NCI-H1930 (cell line): ENCODE data around the gene SRPK1.

ENCODE experiments used
- DNase-seq, 2 experiments: peaks; one replicate each; lab custom pipeline; 2025; lab: John Stamatoyannopoulos, UW

The SRPK1 gene

DNA sequence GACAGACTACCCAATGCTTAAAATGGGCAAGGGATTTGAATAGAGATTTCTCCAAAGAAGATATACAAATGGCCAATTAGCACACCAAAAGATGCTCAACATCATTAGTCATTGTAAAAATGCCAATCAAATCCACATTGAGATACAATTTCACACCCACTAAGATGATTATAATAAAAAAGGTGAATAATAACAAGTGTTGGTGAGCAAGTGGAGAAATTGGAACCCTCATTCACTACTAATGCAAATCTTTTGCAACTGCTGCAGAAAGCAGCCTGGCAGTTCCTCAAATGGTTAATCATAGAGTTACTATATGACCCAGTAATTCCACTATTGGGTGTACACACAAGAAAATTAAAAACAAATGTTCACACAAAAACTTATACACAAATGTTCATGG, 103.4 kb downstream of the SRPK1 start:
- no peak for DNase-seq

DNA sequence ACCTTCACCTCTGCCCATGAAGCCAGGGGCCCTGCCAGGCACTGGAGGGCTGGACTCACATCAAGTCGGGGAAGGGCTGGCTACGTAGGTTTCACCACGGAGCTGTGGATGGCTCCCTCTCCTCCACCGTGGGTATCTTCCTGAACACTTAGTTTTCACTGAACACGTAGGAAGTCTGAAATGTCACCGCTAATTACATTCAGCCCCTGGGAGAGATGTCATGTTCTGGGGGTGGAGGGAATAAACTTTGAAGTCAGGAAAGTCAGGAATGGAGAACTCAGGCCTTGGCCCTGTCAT, 109.3 kb downstream of the SRPK1 start:
- no peak for DNase-seq

DNA sequence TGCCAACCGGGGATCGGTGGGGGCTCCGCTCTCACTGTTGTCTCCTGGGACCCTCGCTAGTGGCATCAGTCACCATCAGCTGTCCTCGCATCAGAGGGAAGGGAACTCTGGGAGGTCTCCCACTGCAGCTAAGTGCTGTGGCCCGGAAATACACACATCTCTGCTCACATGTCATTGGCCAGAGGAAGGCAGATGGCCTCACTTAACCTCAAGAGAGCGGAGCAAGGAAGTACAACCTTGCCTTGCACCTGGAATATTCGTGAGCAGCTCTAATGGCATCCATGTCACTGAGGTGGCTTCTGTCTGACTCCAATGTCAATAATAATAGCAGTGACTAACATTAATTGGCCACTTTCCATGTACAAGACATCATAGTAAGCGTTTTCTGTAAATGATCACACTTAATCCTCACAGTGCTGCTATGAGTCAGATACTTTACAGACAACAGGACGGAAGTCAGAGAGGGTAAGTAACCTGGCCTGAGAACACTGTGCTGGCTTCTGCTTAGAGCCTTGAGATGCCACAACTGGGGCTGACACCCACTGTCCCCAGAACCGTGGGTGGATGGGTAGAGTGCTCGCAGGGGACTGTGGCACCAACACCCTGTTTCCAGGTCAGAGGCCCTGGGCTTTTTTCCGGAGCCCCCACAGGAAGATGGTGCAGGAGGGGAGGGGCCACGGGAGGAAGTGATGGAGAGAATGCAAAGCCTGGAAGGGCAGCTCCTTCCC, 109.8 kb downstream of the SRPK1 start:
- no peak for DNase-seq

DNA sequence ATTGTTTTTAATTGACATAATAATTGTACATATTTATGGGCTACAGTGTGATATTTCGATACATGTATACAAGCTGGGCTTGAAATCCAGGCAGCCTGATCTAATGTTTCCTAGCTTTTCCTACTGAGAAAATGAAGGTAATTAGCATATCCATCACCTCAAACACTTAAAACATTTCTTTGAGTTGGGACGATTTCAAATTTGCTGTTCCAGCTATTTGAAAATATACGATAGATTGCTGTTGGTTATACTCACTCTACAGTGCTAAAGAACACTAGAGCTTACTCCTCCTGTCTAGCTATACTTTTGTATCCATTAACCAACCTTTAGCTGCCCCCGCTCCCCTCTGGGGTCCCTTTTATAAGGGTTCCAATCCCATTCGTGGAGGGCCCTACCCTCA, 111.1 kb downstream of the SRPK1 start:
- DNase-seq, result no peak

DNA sequence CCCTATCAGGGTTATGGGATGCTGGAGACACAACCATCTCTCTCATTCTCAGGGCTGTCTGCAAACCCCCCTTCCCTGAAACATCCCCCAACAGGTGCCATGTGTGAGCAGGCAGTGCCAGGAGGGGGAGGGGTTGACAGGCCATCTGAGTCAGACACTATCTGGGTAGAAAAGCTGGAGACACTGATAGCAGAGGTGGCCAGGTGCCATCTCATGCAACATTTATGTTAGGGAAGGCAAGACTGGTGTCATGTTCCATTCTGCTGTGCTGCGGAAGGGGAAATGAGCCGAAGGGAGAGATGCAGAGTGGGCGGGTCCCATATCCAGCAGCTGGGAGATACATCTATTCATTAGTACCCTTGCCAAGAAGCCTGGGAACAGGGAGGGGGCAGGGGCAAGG, 112.2 kb downstream of the SRPK1 start:
- DNase-seq, result no peak

DNA sequence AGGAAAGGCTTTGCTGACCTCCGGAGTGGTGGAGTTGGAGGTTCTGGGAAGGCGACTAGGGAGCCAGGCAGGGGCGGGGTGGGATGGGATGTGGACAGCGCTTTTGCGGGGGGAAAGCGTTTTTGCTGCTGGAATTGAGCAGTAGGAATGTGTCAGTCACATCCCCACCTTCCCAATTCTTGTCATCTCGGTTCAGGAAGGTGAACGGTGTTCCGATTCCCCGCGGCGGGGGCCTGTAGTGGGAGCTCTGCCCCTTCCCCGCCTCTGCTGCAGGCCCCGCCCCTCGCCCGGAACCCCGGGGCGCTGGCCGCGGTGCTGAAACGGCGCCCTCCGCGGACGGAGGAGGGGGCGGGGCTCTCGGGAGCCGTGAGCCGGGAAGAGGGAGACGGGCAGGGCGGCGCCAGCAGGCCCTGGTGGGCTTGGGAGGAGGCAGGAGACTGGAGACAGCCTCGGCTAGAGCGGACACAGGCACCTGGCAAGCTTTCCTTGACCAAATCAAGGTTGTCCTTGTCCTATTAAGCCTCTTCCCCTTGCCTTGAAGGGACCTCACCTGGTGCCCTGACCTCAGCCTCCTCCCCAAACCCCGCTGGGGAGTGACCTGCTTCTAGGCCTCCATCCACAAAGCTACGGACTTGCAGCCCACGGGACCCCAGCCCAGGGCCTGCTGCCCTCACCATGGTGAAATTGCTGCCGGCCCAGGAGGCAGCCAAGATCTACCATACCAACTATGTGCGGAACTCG, 115.7 kb downstream of the SRPK1 start, which contains the start of gene LHFPL5:
Gene LHFPL5, plus strand, starts transcription at position 357 of the 741 bp plus-strand sequence. Its CDS starts 319 bp downstream, at position 676.
- peak; percentile 49 to 78 for DNase-seq

DNA sequence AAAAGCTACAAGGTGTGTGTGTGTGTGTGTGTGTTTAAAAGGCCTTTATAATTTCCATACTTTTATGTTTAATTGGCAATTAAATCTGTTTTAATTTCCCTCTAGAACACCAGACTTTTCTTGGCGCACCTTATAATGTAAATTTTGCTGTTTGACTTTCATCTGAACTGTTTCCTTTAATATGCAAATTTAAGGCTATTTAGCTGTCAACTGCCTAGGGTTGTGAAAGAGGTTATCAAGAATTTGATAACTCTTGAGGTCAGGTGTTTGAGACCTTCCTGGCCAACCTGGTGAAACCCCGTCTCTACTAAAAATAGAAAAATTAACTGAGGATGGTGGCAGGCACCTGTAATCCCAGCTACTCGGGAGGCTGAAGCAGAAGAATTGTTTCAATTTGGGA, 119.8 kb downstream of the SRPK1 start:
- DNase-seq, result no peak

DNA sequence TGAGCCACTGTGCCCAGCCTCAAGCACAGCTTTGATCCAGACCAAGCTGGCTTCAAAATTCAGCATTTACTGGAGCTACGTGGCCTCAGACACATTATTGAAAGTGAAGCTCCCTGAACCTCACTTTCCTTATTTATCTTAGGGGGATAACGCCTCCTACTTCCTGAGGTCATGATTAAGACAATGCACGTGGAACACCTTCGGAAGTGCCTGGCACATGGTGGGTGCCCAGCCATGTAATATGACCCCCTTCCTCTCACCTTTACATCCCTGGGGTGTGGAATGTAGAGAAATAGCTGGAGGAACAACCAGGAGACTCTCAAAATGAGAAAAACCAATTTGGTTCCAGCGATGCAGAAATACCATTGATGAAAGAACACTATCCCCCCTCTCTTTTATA, 122.2 kb downstream of the SRPK1 start:
- DNase-seq, result no peak

DNA sequence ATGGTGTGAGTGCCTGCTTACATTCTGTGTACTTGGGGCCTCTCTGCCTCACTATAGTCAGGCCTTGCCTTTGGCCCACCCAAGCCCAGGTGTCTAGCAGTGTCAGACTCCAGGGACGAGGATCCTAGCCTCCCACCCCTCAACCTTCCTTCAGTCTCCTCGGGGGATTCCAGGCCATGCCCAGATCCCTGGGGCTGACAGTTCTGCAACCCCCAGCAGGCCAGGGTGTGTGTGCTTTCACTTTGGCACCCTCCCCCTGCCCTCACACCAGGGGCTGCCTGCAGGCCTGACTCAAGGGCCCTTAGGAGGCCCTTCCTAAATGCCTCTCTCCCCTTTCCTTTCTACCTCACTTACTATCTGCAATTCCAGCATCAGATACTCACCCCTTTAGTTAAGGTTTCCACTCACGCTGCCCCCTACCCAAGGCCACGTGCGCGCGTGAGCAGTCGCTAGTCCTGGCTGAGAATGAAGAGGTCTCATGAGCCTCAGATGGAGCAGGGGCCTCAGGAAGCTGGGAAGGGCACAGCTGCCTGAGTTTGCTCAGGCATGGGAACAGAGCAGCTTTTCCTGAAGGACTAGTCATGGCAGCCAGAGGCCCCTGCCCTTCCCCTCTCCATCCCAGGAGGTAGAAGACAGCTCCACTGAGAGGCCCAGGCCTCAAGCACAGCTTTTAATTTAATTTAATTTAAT, 122.9 kb downstream of the SRPK1 start:
- no peak for DNase-seq

DNA sequence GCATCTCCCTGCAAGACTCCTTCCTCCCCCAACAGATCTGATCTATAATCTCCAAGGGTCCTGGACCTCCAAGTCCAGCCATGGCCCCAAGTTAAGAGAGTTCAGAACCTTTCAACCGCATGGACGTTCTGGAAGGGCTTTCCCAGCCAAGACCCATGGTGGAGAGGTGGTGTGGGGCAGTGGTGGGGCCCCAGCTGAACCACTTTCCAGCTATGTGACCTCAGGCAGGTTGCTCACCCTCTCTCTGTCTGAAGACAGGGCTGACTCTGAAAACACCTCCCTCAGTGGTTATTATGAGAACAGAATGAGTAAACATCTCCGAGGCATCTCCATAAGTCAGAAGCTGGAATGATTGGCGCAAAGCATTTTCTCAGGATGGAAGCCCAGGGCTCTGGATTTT, 124.7 kb downstream of the SRPK1 start:
- DNase-seq, result no peak

DNA sequence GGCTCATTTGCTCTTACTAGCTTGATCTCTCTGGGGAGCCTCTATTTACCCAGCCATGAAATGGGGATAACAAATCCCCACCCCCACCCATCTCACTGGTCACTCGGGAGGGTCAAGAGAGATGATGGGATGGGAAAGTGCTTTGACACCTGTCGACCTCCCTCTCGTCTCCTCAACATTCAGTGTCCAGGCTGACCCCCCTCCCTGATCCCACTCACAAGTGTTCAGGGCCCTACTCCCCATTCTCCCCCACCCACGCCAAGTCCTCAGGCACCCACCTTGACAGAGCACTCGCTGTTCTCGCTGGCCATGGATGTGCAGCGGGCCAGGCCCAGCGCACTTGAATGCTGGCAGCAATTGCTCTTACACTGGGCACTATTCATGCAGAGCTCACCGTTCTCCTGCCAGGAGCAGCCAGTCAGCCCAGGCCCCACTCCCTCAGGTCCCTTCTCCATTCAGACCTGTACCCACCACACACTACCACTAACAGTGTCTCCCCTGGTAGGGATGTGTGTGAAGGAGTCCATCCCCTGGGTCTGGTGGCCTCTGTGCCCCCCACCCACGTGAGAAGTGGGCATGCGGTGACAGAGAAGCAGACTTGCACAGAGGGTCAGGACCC, 125.3 kb downstream of the SRPK1 start:
- DNase-seq, result no peak

DNA sequence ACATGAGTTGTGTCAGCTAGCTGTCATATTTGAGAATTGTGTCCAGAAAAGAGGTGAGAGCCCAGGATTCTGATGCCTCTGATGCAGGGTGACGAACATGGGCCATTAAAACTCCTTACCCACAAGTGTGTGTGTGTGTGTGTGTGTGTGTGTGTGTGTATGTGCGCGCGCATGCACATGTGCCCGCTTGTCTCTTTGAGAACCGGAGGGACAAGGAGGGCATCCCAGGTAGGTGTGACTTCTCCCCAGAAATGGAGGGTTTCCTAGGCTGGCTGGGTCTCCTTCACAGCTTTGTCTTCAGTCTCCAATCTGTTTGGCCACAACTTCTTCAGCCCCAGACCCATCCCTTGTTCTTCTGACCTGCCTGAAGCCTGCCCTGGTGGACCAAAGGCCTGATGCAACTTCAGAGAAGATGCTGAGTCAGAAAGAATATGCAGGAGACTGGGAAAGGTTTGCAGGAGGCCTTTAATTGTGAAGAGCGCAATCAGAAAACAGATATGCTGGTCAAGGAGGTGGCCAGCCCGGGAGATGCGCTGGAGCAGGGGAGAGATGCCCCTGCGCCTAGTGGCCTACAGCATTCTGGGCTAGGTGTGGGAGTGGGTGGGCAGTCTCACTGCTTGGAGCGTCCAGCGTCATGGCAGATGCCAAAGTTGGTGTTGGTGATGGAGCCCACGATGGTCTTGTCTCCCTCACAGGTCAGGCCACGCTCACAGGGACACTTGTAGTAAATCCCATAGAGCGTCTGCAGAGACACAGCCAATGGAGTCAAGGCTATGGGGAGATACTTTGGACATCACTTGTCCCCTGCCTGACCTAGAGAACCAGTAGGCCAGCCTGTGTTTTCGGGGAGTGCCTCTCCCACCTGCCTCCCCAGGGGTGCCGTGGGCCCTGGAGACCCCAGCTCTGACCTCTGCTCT, 126.1 kb downstream of the SRPK1 start:
- DNase-seq, result no peak

DNA sequence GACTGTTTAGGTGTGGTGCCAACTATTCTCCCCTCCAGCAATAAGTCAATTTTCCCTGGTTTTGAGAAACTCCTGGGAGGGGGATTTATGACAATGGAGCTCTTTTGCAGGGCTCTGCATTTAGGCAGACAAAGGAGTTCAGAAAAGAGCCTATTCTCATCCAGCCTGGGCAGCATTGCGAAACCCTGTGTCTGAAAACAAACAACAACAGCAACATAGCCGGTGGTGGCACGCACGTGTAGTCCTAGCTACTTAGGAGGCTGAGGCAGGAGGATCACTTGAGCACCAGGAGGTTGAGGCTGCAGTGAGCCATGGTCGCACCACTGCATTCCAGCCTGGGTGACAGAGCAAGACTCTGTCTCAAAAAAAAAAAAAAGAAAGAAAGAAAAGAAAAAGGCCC, 130.2 kb downstream of the SRPK1 start:
- no peak for DNase-seq

DNA sequence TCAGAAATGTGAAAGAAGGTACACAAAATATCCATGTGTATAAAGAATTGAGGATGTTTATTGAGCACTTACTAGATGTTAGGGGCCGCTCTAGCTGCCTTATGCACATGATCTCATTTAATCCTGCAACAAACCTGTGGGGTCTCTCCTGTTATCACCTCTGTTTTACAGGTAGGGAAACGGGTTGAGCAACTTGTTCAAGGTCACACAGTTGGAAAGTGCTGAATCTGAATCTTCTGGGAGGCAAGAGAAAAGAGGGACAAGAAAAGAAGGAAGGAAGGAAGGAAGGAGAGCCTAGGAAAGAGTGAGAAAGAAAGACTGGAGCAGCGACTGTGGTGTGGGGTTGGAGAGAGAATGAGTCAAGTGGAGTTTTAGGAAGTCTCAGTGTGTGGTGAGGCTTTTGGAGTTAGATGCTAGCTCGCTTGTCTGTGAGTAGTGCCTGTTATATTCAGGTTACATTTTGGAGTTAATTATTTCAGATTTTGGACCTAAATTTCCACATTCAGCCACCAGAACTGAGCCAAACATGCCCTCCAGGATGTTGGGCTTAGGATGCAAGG, 132.4 kb downstream of the SRPK1 start:
- DNase-seq, result no peak

DNA sequence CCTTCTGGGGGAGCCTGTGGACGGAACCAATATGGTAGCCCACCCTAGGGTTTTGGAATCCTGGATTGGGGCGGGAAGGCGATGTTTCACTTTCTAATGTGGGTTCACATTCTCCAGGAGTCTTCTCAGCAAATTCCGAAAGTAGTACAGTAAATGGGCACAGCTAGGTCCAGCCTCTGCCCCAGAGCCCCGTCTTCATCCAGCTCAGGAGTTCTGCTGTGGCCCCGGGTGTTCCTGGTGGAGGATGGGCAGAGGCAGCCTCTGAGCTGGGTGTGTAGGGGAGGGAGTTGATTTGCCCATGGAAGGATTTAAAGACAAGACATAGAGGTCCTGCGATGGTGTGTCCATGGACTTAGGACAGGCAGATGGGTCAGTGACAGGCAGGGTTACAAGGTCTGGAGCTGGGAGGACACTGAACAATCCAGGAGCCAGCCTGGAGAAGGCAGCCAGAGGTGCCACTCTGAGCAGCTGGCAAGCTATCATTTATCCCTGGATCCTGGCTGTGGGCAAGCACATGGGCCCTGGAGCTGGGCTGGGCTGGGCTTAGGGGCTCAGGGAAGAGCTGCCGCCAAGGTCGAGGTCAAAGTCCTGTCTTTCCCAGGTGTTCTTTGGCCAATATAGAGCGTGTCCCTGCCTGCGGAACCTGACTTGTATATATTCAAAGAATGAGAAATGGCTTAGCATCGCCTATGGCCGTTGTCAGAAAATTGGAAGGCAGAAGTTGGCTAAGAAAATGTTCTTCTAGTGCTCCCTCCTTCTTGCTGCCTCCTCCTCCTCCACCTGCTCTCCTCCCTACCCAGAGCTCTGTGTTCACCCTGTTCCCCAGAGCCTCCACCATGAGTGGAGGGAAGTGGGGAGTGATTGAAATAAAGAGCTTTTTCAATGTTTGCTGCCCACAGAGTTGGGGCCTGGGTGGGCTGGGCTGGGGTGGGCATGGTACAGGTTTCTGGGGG, 133.4 kb downstream of the SRPK1 start:
- no peak for DNase-seq

DNA sequence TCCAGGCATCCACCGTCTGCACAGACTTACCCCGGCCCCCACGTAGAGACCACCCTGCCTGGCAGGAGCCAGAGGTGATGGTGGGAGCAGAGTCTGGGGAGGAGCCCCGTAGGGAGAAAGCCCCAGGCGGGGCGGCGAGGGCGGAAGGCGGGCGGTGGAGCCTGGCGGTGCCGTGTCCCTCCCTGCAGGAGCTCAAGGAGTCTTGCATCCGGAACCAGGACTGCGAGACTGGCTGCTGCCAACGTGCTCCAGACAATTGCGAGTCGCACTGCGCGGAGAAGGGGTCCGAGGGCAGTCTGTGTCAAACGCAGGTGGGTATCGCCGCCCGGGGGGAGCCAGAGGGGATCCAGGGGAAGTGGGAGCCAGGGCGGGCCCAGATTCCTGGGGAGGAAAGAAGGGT, 134.1 kb downstream of the SRPK1 start:
- no peak for DNase-seq

DNA sequence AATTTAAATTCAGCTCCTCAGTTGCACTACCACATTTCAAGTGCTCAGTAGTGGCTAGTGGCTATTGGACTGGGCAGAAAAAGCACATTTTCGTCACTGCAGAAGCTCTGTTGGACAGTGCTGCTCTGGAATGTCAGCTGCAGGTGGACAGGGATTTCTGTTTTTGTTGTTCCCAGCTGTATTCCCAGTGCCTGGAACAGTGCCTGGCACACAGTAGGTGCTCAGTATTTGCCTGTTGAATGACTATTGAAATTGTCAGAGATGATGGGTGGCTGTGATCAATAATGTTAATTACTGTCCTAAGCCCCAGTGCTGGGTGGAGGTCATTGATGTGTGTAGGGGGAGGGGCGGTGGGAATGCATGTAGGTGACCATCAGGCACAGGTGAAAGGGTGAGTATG, 134.6 kb downstream of the SRPK1 start:
- no peak for DNase-seq

DNA sequence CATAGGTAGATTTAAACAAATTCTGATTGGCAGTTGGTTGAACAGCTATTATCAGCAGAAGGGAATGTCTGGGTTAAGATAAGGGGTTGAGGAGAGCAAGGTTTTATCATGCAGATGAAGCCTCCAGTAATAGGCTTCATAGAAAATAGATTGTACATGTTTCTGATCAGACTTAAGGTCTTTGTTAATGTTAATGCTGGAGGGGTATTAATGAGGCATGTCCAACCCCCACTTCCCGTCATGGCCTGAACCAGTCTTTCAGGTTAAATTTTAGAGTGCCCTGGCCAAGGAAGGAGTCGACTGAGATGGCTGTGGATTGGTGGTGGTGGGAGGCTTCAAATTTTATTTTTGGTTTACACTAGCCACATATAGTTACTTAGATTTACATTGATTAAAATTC, 136.7 kb downstream of the SRPK1 start:
- no peak for DNase-seq
